Tibial artery (tissue), 4 donors: ENCODE results near the gene SPAG6.

ENCODE experiments used
- DNase-seq, 2 donors: peaks; one replicate each; pipeline ENCODE4 v3.0.0-alpha.2; 2019
- H3K27ac ChIP-seq, 2 donors: fragments of 200-600 bp; sonication (generic) in 1 of 2; 1 replicate in 1 of 2; 2 replicates in 1 of 2; pipeline ENCODE4 v1.5.1; 2018 to 2019; ENCODE audit warnings: mild to moderate bottlenecking in 1 of 2
- H3K27me3 ChIP-seq, 2 donors: fragments of 200-600 bp; sonication (generic) in 1 of 2; one replicate each; pipeline versions ENCODE4 v1.5.1 to v1.6.0; 2016 to 2019
- H3K36me3 ChIP-seq, 3 donors: fragments of 200-600 bp; sonication (generic) in 2 of 3; one replicate each; pipeline ENCODE4 v1.5.1; 2016 to 2019; ENCODE audit warnings: mild to moderate bottlenecking in 2 of 3
- H3K4me1 ChIP-seq, 4 donors: fragments of 200-600 bp; sonication (generic) in 2 of 4; 1 replicate in 3 of 4; 2 replicates in 1 of 4; pipeline ENCODE4 v1.5.1; 2016 to 2019
- H3K4me3 ChIP-seq, 2 donors: fragments of 200-600 bp; sonication (generic) in 1 of 2; 1 replicate in 1 of 2; 2 replicates in 1 of 2; pipeline ENCODE4 v1.5.1; 2018 to 2019; ENCODE audit warnings: mild to moderate bottlenecking in 2 of 2
- H3K9me3 ChIP-seq, 3 donors: fragments of 200-600 bp; sonication (generic) in 1 of 3; one replicate each; pipeline ENCODE4 v1.5.1; 2016 to 2019
- CTCF ChIP-seq, 2 experiments: fragments of 200-600 bp in 1 of 2; fragments of 450-650 bp in 1 of 2; IDR thresholded peaks; one replicate each; pipeline ENCODE4 v1.5.1; 2017 to 2019; ENCODE audit warnings: antibody characterized with exemption in 2 of 2, mild to moderate bottlenecking in 1 of 2, moderate library complexity in 1 of 2
- intact Hi-C: fragments of 100-400 bp; cut with DNase I; formaldehyde crosslinking; loops from one replicate; pipeline ENCODE4 v1.15.0; 2023; ENCODE audit warnings: low total_unique reads

The SPAG6 gene

GRCh38 chr10:22415072-22415471, 69.8 kb downstream of the SPAG6 start:
- Histone ChIP-seq H3K36me3 (no peaks in the 10 kb centered on the region), H3K27ac (no peak overlapping the region), H3K4me1 (no peaks in the 10 kb centered on the region), H3K4me3 (no peak overlapping the region), H3K9me3 (no peaks in the 10 kb centered on the region), H3K27me3 (peaks cover 0 to 2% of the 10 kb centered on the region in 2 donors)
- no peak for DNase-seq
- intact Hi-C loops, result no loop called here
- no peak for TF ChIP-seq CTCF (IDR thresholded peaks at IDR 0.05)

DNA sequence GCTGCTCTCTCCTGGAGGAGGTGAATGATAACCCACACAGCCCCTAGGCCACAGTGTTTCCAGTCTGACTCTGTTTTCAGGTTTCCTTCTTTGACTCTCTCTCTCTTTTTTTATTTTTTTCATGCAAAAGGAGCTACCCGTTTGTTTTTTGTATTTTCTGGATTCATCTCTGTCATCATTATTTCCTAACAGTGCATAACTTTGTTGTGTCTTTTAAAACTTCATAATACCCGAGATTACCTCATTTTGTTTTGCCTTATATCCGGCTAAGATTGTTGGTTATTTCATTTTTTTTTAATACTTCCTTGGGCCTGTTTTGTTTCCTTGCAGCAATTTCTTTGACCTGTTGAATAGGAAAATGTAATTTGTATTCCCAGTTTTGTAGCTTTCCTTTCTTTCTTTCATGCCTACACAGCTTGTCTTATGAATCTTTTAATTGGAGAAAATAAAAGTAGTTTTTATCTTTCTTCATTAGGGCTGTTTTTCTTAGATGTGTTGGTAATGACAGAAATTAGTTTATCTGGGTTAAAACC, 72.5 kb downstream of the SPAG6 start:
- Histone ChIP-seq H3K27me3 (no peaks in the 10 kb centered on the region), H3K4me1 (no peaks in the 10 kb centered on the region), H3K9me3 (no peaks in the 10 kb centered on the region), H3K27ac (no peak overlapping the region), H3K4me3 (no peak overlapping the region), H3K36me3 (no peaks in the 10 kb centered on the region)
- no peak for TF ChIP-seq CTCF (IDR thresholded peaks at IDR 0.05)
- DNase-seq, result no peak
- intact Hi-C loops, result no loop called here

DNA sequence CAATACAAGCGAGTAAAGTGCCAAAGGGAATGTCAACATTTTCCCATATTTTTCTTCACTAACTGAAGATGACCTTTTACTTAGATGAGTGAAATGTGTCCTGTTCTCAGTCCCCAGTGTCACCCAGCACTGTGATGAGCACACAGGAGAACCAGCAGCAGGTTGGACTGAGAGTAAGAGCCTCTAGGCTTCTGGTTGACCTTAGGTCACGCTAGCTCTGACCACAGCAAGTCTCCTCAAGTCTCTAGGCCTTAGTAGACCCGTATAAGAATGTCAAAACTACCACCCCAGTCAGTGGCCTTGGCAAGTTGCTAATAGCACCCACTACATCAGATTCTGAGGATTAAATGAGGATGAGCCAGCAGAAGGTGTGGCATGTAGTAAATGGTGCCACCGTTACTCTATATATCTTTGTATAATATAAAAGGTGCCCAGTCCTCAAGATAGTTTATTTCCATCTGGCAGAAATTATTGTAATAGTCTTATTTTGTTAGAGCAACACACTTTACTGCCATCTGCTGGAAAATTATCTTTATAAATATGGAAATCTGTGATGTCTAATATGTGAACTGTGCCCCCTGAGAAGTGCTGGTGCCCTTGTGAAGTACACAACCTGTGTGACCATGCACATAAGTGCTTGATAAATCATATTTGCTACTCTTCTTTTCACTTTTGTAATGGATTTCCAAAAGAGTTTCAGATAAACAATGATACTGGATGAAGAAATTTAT, 75.7 kb downstream of the SPAG6 start:
- H3K36me3 ChIP-seq, result no peaks in the 10 kb centered on the region
- intact Hi-C loops, result no loop called here
- no peak overlapping the region for H3K27ac ChIP-seq
- peak in 1 of 2 experiments; percentile 16 for TF ChIP-seq CTCF (IDR thresholded peaks at IDR 0.05)
- H3K27me3 ChIP-seq, result no peaks in the 10 kb centered on the region
- no peaks in the 10 kb centered on the region for H3K4me1 ChIP-seq
- H3K9me3 ChIP-seq, result no peaks in the 10 kb centered on the region
- no peak overlapping the region for H3K4me3 ChIP-seq
- no peak for DNase-seq

- TF ChIP-seq CTCF (IDR thresholded peaks at IDR 0.05), result no peak
- Histone ChIP-seq H3K27ac (no peak overlapping the region), H3K4me1 (peaks cover 0 to 6% (median 2%) of the 10 kb centered on the region in 4 donors), H3K9me3 (no peaks in the 10 kb centered on the region), H3K36me3 (no peaks in the 10 kb centered on the region), H3K27me3 (no peaks in the 10 kb centered on the region), H3K4me3 (no peak overlapping the region)
- no peak for DNase-seq
- intact Hi-C loops, result no loop called here
These were observed 81.4 kb downstream of the SPAG6 start for GRCh38 chr10:22426653-22427052.

DNA sequence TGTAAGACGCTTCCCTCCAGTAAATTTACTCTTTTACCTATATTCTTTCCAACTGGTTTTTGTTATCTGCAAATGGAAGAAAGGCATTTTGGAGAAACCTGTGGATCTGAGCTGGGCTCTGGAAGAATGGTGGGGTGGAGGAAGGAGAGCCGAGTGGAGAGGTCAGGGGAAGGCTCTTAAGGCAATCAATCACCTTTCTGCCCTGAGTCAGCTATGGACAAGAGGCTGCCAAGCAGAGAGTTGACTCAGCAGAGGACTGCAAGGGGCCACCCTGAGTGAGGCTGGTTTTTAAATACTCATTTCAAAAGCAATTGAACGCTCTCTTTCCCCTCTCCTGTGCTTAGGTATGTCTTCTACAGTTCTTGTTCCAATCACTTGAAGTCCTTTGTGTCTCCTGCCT, 81.8 kb downstream of the SPAG6 start:
- intact Hi-C loops, result no loop called here
- DNase-seq, result no peak
- Histone ChIP-seq H3K36me3 (no peaks in the 10 kb centered on the region), H3K4me3 (no peak overlapping the region), H3K9me3 (no peaks in the 10 kb centered on the region), H3K27ac (no peak overlapping the region), H3K4me1 (peaks cover 0 to 6% (median 2%) of the 10 kb centered on the region in 4 donors), H3K27me3 (no peaks in the 10 kb centered on the region)
- TF ChIP-seq CTCF (IDR thresholded peaks at IDR 0.05), result no peak
